OCI-M2 (cell line): ENCODE results near the gene TOX2.

Experiments used
- DNase-seq: peaks from one replicate; lab custom pipeline; 2025; ENCODE audit not compliant: unreplicated experiment; lab: John Stamatoyannopoulos, UW

Gene TOX2

GRCh38 chr20:43938932-43939761, 24.5 kb downstream of the TOX2 start:
- no peak for DNase-seq

- no peak for DNase-seq
Measured at GRCh38 chr20:43939762-43940121, 25.1 kb downstream of the TOX2 start.

DNA sequence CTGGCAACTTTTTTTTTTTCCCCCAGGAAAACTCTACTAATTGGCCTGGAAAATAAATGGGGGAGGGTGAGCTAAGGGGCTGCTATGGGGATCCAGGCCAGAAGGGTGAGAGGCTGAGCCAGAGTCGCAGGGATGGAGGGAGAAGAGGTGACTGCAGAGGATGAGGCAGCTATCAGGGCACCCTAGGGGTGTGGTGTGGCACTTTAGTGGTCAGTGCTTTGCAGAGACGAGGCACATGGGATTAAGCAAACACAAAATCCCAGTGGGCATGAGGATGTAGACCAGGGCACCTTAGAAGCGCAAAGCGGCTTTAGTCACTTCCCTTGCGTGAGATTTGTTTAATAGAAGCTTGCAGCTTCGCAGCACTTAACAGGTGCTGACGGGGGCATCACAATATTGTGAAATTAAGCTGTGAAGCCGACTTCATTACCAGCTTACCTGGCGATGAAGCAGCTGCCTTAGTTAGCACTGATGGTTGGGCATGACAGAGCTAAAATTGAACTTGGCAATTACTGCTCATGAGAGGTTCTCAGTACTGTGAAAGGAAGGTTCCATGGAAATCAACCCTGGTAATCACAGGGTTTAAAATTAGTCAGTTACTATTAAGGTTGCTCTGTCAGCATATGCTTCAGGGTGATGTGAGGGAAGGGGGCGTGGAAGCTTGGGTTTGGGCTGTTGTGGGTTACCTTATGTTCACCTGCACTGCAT, 26.0 kb downstream of the TOX2 start:
- DNase-seq: no peak

GRCh38 chr20:43941476-43942200, 27.0 kb downstream of the TOX2 start:
- no peak for DNase-seq

GRCh38 chr20:43942201-43942590, 27.5 kb downstream of the TOX2 start:
- no peak for DNase-seq

GRCh38 chr20:43942667-43943285, 28.1 kb downstream of the TOX2 start:
- no peak for DNase-seq

DNA sequence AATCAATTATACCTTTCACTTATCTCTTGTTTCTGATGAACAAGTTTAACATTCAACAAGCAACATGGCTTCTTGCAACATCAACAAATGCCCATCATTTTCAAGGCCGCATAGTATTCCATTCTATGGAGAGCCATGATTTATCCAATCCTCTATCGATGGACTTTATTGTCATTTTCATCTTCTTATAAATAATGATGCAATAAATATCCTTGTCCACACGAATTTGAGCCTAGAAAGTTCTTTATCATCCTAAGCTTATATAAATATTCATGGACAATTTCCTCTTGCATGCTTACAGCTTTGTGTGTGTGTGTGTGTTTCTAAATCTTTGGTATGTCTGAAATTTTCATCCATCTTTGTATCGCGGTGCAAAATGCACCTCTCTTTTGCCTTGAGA, 29.1 kb downstream of the TOX2 start:
- no peak for DNase-seq

DNA sequence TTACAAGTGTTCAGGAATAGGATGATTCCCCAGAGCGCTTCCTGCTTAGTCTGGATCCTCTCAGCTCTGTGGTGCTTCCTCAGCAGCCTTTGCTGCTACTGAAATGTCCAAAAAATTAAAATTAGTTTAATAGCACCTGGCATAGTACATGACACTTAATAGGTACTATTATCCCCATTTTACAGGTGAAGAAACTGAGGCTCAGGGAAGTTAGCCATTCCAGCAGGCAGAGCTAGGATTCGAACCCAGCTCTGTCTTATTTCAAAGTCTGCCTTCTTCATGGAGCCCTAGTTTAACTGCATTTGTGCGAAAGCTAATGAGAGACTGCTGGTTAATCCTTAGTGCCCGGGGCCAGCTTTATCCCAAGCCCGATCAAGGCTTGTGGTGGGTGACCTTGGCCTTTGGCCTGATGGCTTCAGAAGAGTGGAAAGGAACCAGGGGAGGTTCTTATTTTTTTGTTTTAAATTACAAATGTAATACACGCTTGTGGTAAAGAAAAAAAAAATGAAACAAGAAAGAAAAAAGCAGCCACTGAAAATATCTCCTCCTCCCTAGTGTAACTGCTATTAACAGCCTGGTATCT, 30.1 kb downstream of the TOX2 start:
- no peak for DNase-seq

- DNase-seq: no peak
Measured at GRCh38 chr20:43945391-43946205, 30.9 kb downstream of the TOX2 start.

GRCh38 chr20:43946206-43946491, 31.5 kb downstream of the TOX2 start:
- no peak for DNase-seq

GRCh38 chr20:43946659-43947315, 32.1 kb downstream of the TOX2 start:
- no peak for DNase-seq

DNA sequence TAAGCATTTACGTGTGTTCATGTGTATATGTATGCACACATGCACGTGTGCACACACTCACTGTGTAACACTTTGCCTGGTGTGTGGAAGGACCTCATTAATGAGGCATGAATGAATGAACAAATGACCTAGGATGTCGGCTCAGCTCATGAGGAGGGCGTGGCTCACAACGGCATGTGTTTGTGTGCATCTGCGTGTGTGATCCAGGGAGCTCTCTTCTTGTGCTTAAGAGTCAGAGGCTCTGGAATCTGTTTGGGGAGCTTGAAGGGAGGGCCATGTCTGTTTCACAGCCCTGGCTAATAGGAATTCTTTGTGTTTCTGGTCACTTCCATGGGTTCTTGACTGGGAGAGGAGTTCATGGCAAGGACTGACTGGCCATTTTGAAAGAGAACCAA, 32.7 kb downstream of the TOX2 start:
- DNase-seq: no peak

- DNase-seq: no peak
Measured at GRCh38 chr20:43948455-43948854, 33.8 kb downstream of the TOX2 start.

DNA sequence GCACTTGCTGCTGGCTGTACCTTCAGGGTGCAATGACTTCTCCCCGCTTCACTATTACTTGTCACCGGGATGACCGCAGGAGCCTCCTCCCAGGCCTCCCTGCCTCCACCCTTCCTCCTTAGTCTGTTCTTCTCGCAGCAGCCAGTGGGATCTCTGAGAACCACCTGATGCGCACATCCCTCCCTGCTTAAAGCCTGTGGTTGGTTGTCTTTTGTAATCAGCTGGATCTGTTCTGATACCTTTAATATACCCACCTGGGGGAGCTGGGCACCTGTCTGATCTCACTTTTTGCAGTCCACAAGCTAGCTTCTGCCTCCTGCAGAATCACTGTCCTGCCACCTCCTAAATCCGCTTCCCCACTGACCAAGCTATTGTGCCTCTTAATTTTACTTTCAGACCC, 34.6 kb downstream of the TOX2 start:
- no peak for DNase-seq

GRCh38 chr20:43949741-43950618, 35.3 kb downstream of the TOX2 start:
- peak; percentile 35 for DNase-seq

DNA sequence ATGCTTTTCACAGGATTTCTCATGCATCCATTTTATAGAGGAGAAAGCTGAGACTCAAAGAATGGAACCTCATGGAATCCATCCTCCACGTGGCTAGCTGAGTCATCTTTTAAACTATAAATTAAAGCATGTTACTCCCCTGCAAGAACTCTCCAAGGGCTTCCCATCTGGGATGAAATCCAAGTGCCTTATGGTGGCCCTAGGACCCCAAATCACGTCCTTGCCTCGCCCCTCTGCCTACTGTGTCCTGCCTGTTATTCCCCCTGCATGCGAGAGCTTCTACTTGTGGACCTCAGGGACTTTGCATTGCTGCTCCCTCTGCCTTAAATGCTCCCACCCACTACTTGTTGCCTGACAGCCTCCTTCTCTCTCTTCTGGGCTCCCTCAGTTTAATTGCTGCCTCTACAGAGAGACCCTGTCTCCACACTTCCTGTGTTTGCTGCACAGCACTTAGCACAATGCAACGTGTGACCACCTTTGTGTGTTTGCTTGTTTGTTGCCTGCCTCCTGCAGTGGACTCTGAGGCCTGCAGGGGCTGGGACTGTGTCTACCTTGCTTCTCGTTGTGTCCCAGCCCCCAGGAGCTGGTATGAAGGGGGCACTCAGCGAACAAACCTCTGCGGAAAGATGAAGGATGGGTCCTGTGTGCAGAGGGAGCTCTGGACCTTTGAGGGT, 39.4 kb downstream of the TOX2 start:
- DNase-seq: no peak

- DNase-seq: no peak
Measured at GRCh38 chr20:43954704-43955061, 40.0 kb downstream of the TOX2 start.

GRCh38 chr20:43955062-43955749, 40.6 kb downstream of the TOX2 start:
- no peak for DNase-seq
